Measurements from ENCODE around the gene DYNC1I1.
A peak's percentile ranks its signal among the peaks of the same experiment; 100 is the strongest.
"Not testable (repeated sequence)": the region's sequence is repeated elsewhere in the genome, so short reads cannot be mapped to it uniquely, and the experiment has no call there.

Gene DYNC1I1

GRCh38 chr7:95906851-95907250, 134.5 kb downstream of the DYNC1I1 start:
- DNase-seq (ENCODE audit: extremely low read depth in 1 of 2, low read depth in 1 of 2), result no peak

- no peak for DNase-seq (ENCODE audit: extremely low read depth in 1 of 2, low read depth in 1 of 2)
Observed at GRCh38 chr7:95907337-95907736, 135.0 kb downstream of the DYNC1I1 start.

GRCh38 chr7:95908499-95908898, 136.1 kb downstream of the DYNC1I1 start:
- no peak for DNase-seq (ENCODE audit: extremely low read depth in 1 of 2, low read depth in 1 of 2)

- DNase-seq (ENCODE audit: extremely low read depth in 1 of 2, low read depth in 1 of 2), result no peak
Observed at GRCh38 chr7:95910341-95910740, 138.0 kb downstream of the DYNC1I1 start.

GRCh38 chr7:95915731-95916130, 143.4 kb downstream of the DYNC1I1 start:
- DNase-seq (ENCODE audit: extremely low read depth in 1 of 2, low read depth in 1 of 2), result no peak

GRCh38 chr7:95916573-95917297, 144.4 kb downstream of the DYNC1I1 start:
- peak; percentile 34 to 58 for DNase-seq (ENCODE audit: extremely low read depth in 1 of 2, low read depth in 1 of 2)

GRCh38 chr7:95917634-95918033, 145.3 kb downstream of the DYNC1I1 start:
- DNase-seq (ENCODE audit: extremely low read depth in 1 of 2, low read depth in 1 of 2), result no peak

GRCh38 chr7:95919556-95919955, 147.2 kb downstream of the DYNC1I1 start:
- no peak for DNase-seq (ENCODE audit: extremely low read depth in 1 of 2, low read depth in 1 of 2)

GRCh38 chr7:95921543-95921942, 149.2 kb downstream of the DYNC1I1 start:
- DNase-seq (ENCODE audit: extremely low read depth in 1 of 2, low read depth in 1 of 2), result no peak

GRCh38 chr7:95922191-95922590, 149.8 kb downstream of the DYNC1I1 start:
- DNase-seq (ENCODE audit: extremely low read depth in 1 of 2, low read depth in 1 of 2), result no peak

GRCh38 chr7:95925236-95925635, 152.9 kb downstream of the DYNC1I1 start:
- DNase-seq (ENCODE audit: extremely low read depth in 1 of 2, low read depth in 1 of 2), result no peak

GRCh38 chr7:95925971-95926370, 153.6 kb downstream of the DYNC1I1 start:
- no peak for DNase-seq (ENCODE audit: extremely low read depth in 1 of 2, low read depth in 1 of 2)

GRCh38 chr7:95927756-95928155, 155.4 kb downstream of the DYNC1I1 start:
- no peak for DNase-seq (ENCODE audit: extremely low read depth in 1 of 2, low read depth in 1 of 2)

GRCh38 chr7:95929710-95930280, 157.4 kb downstream of the DYNC1I1 start:
- no peak for DNase-seq (ENCODE audit: extremely low read depth in 1 of 2, low read depth in 1 of 2)

GRCh38 chr7:95931460-95932232, 159.3 kb downstream of the DYNC1I1 start:
- no peak for DNase-seq (ENCODE audit: extremely low read depth in 1 of 2, low read depth in 1 of 2)

- DNase-seq (ENCODE audit: extremely low read depth in 1 of 2, low read depth in 1 of 2), result no peak
Observed at GRCh38 chr7:95933618-95934017, 161.3 kb downstream of the DYNC1I1 start.

- not testable (repeated sequence) for DNase-seq (ENCODE audit: extremely low read depth in 1 of 2, low read depth in 1 of 2)
Observed at GRCh38 chr7:95944867-95945266, 172.5 kb downstream of the DYNC1I1 start.

GRCh38 chr7:95950698-95951097, 178.3 kb downstream of the DYNC1I1 start:
- no peak for DNase-seq (ENCODE audit: extremely low read depth in 1 of 2, low read depth in 1 of 2)

- DNase-seq (ENCODE audit: extremely low read depth in 1 of 2, low read depth in 1 of 2), result no peak
Observed at GRCh38 chr7:95951531-95951930, 179.2 kb downstream of the DYNC1I1 start.

GRCh38 chr7:95951997-95952795, 179.8 kb downstream of the DYNC1I1 start:
- DNase-seq (ENCODE audit: extremely low read depth in 1 of 2, low read depth in 1 of 2), result no peak

- no peak for DNase-seq (ENCODE audit: extremely low read depth in 1 of 2, low read depth in 1 of 2)
Observed at GRCh38 chr7:95952851-95953250, 180.5 kb downstream of the DYNC1I1 start.

Data from activated CD8-positive, alpha-beta memory T cell treated with anti-CD3 and anti-CD28 coated beads for 1 hour (primary cell).